NCI-H345 (cell line): ENCODE measurements around the gene CNTN5.

Experiments
- DNase-seq: peaks from one replicate; lab custom pipeline; 2025; lab: John Stamatoyannopoulos, UW

Gene CNTN5

DNA sequence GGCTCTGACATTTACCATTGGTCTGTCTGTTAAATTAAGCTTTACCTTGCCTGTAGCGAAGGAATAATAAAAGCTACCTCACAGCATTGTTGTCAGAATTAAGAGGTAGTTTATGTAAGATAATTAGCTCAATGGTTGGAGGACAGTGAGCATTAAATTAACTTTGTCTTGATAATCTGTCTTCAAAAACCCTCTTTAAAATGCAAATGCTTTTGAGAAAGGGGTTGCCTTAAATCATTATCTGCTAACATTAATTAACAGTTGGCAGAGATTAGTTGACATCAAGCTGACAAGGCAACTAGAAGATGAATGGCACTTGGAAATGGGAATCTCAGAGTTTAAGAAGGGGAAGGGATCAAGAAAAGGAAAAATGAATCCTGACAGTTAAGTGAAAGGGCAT, 905.2 kb downstream of the CNTN5 start:
- no peak for DNase-seq

DNA sequence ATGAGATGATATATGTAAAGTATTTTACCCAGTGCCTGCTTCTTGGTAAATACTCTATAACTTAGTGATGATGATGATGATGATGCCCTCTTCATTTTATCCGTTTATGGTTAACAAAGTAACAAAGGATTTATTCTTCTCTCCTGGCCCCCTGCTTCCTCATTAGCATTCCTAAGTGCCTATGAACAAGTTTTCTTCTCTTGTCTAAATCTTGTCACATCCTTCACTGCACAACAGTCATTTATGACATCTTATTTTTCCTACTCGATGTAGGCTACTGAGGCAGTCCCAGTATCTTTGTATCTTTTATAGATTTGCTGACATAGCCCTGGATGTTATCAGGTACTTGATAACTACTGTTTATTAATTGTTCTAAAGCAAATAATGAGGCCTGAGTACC, 911.9 kb downstream of the CNTN5 start:
- no peak for DNase-seq

DNA sequence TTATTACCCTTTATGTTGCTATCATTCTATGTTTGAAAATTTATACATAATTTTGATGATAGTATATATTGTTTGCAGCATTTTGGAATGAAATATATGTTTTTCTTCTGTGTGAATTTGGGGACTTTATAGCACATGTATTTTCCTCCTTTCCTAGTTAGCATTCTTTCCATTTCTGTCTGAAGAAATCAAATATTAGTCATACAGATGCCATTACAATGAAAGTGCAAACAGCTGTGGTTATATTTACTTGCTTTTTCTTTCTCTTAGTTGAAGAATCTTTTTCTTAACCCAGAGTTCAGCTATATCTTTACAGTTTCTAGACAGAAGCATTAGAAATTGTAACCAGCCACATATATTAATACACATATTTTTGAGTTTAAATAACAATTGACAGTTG, 913.3 kb downstream of the CNTN5 start:
- DNase-seq = no peak

DNA sequence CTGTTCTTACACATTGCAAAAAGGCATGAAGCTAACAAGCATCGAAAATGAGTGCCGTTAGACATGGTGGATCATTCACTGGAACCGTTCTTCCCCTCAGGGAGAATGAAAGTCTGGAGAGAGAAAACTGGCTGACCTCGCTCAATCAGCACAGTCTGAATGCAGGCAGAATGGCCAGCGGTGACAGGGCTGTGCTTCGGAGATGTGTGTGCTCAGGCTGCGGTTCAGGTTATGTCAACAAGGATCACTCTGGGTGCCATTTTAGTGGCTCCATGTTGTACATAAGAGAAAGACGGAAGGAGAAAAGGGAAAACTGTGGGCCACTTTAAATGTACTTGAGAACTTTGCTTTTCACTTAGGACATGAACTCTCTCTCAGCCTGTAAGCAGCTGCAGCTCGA, 916.6 kb downstream of the CNTN5 start:
- no peak for DNase-seq

DNA sequence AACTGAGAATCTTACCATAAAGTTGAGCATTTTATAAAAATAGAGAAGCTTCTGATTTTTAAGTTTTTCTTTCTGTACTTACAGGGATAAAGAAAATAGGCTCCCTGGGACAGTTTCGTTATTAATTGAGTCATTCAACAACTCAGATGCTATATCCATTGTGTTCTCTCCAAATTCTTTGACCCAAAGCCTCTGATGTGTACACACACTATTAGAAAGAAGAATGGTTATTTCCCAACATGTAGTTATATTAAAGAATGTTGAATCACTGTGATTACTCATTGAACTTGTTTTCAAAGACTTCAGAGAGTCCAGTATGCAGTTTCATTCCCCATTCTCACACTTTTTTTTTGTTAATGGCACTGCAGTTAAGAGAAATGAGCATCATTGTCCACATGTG, 932.1 kb downstream of the CNTN5 start:
- no peak for DNase-seq

DNA sequence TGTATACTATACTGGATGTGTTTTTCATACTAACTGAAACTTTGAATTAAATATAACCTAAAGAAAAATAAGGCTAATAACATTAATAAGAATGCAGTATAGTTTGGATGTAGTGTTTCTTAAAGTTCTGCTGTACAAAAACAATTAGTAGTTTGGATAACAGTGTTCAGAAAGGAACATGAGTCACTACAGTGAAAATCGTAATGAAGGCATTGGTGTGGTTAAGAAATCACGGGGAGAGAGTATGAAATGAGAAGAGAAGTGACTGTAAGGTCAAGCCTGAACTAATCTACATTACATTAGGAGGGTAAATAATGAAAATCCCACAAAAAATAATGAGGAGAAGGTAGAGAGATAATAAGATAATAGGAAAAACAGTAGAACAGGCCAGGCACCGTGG, 939.8 kb downstream of the CNTN5 start:
- no peak for DNase-seq

DNA sequence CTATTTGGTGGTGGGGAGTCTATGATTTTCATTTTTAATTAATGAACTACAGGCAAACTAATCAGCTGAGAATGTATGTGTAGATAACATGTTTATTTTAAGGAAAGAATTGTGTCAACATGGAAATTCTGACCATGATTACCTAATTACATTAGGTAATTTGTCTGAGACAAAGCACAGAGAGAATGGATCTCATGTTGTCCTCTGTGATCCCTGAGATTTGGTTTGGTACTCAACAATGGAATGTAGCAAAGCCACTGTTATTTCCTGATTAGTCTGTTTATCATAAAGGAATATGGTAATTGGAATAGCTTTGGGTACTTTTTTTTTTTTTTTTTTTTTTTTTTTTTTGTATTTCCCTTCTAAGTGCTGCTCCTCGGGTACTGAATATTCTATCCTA, 947.6 kb downstream of the CNTN5 start:
- no peak for DNase-seq

DNA sequence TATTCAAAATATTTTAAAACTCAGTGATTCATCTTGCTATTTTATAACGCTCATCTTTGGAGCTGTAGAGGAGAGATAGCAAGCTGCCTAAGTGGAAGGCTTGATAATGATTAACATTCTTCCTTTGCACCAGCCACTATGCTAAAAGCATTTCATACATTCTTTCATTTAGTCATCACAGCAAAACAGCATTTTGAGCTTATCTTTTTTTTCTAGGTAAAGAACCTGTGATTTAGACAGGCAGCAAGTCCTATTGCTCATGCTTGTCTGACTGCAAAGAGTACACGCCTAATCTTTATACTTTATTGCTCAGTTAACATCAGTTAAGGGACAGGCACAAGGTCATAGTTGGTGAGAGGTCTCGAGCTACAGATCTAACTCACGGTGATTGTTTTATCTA, 953.2 kb downstream of the CNTN5 start:
- DNase-seq = no peak

DNA sequence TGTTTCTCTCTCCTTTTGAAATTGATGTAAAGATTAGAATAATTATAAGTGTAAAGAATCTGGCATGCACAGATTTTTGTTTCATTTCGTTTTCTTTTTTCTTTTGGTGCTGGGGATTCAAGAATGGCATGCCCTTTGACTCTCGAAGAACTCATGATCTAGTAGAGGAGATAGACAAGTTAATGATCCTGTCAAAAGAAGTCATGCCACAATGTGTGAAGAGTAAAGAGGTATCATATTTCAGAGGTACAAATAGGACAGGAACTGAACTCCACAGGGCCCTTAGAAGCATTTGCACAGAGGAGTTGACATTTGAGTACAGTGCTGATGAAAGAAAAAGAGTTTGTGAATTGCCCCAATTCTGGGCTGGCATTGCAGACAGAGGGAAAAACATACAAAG, 958.3 kb downstream of the CNTN5 start:
- peak; percentile 24 for DNase-seq

DNA sequence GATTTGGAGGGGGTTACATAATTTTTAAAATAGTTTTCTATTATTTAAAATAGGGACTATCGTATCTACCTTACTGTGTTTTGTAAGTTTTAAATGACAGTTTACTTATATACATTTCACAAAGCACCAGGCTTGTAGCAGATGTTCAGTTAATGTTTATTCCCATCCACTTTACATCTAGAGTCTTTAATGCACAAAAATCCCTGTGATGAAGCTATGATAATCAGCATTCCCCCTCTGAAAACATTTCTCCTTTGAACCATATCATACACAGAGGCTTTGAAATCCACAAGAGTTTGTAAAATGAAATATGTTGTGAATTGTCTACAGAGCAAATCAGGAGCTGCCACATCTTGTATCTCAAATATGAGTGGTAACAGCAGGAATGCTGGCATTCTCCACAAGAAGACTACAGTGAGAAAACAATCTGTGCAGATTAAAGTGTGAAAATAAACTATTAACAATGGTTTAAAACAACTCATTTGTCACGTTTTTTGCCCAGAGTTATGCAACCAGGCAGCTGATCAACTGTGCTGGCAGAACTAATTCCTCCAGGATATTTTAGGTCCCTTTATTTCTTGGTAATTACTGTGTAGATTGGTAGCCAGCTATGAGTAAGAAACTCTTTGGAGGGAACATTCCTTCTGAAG, 967.2 kb downstream of the CNTN5 start:
- DNase-seq = no peak

DNA sequence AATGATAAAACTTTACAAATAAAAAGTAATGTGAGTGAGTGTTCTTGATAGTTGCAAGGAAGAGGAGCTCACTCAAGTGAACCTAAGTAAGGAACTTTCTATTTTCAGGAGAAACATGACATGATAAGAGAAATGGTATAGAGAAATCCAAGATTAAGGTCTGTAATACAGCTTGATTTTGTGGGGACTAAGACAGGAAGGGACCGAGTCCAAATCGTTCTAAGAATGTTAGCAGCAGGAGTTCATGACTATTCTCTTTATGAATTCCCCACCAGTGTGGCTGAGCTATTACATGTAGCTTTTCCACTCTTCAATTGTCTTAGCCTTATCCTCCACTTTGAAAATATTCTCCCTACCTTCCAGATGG, 967.7 kb downstream of the CNTN5 start:
- DNase-seq = no peak

DNA sequence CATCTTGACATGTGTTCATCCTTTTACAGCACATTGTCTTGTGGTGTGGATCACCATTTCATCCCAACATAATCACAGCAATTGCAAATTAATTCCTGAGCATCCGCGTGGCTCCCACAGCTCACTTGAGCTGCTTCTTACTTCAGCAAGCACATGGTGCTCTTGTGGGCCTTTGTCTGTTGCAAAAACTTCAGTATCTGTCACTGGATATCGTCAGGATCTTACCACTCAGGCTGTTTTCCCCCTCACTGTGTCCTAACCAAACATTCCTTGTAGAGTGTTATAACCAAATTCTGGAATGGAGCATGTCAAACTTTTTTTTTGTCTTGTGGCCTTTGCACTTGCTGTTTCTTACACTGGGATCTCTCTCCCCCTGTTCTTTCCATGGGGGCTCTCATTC, 983.2 kb downstream of the CNTN5 start:
- DNase-seq = no peak

DNA sequence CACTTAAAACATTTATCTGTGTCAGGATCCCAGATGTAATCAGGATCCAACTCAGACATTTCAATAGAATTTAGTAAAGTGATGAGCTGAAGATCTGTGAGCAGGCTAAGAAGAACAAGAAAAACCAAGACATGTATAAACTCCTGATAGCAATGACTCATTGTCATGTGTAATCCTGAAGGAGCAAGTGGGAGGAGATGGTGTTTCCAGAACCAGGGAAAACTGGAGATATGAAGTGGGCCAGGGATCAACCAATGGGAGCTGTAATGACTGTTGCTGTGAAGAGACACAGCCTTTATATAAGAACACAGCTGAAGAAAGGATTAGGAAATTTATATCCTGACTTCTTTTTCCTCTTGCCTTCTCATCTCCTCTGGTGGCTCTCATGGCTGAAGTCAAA, 983.8 kb downstream of the CNTN5 start:
- no peak for DNase-seq

DNA sequence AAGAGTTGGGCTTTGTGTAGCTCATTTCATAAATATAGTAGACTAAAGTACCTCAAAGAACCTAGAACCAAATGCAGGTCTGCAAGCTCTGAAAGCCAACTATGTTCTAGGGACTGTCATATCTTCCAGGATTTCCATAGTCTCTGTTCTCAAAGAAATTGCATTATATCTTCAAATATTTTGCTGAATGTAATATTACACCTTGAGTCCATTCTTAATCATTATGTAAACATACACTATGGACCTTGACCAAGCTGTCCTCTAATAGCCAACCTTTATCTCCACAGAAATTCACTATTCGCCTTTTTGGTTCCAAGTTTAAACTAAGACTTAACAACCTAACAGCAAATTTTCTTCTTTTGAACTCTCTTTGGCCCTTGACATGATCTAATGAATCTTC, 987.7 kb downstream of the CNTN5 start:
- no peak for DNase-seq

DNA sequence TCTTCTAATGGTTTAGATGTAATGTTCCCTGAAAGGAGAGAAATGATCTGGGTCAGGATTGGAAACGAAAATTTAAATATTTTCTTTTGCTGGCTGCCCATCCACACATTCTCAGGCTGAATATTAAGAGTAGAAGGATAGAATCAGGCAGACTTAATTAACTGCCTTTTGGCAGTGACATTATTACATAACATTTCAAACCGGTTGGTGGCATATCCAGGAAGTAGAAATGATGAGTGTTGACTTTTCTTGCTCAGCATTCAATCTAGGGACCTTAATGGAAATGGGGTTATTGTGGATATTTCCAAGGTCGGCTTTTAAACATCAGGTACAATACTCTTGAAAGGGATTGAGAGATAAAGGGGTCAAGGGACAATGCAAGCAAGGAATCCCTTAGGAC, 989.0 kb downstream of the CNTN5 start:
- DNase-seq = no peak

DNA sequence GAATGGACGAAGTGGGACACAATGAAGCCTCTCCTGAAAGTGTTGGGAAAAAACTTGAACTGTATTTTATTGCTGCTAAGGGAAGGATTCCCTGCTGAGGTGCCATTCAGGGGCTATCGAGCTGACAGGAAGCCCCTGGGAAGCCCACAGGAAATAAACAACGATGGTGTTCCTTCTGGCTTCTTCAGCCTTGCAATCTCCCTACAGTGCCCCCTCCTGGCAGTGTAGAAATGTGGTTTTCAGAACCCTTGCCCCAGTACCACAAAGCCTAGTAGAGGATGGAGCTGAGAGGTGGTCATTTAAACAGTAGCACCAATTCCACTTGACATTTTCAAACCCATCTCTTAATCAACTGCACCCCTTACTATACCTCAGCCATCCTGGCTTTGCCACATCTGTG, 989.6 kb downstream of the CNTN5 start:
- no peak for DNase-seq

DNA sequence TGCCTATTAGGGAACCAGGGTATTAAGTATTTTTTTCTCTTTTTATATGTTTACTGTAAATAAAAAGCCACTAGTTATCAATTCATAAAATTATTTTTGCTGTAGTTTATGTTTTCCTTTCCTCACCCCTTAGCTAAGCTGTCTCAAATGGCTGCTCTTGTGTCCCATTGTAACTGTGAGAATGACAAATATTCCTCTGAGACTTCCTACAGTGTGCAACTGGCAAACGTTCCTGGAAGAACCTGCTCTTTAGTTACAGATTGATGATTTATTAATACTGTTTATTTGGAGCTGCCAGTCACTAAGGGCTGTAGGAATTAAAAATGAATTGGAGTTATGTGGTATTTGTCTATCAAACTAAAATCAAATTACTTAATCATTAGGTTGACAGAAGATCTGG, 990.9 kb downstream of the CNTN5 start:
- no peak for DNase-seq

DNA sequence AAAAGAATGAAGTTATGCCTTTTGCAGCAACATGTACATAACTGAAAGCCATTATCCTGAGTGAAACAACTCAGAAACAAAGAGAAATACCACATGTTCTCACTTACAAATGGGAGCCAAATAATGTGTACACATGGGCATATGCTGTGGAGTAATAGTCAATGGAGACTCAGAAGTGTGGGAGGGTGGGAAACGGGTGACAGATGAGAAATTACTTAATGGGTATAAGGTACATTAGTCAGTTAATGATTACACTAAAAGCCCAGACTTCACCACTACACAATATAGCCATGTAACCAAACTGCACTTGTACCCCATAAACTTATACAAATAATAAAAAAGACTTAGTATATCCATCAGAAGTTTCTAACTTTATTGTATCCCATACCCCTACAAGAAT, 992.3 kb downstream of the CNTN5 start:
- no peak for DNase-seq

DNA sequence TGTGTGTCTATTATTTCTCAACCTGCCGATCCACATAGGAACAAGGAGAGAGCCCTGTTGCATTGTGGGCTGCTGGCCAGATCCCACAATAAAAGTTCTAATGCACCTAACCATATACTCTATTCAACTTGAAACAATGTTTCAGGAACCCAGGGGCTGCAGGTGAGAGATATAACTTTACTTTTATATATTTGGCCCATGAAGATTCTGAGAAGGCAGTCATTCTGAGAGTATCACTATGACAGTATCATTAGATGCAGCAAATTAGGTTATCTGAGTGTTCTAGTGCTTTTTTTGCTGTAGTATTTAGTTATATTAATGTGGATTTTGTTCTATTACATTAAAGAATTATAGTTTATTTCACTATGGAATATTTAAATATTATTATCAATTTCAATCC, 1011.2 kb downstream of the CNTN5 start:
- DNase-seq = no peak

DNA sequence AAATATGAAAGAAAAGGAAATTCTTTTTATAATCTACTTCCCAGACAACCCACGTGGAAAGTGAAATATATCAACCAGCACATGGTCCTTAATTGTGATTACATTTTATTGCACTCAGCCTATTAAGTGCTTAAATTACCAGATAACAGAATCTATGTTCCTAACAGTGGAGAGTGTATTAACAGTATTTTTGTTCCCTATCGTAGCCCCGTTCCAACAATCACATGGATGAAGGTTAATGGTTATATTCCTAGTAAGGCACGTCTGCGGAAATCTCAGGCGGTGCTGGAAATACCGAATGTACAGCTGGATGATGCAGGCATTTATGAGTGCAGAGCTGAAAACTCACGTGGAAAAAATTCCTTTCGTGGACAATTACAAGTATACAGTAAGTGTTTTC, 1040.3 kb downstream of the CNTN5 start:
- no peak for DNase-seq

DNA sequence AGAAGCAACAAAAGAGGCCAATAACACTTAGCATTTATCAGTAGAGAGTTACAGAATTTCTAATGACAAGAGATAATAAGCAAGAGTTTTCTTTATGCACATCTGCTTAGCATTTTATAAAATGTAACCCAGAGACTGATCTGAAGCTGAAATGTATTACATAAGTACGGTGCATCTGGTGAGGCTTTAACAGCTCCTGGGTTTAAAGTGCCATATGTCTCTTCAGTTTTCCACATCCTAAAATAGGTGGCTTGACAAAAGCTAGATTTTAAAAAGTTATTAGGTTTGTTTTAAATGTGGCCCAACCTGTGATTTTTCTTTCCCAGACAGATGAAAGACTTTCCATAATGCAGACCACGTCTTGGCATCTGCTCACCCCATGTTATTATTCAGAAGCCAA, 1045.7 kb downstream of the CNTN5 start:
- no peak for DNase-seq

DNA sequence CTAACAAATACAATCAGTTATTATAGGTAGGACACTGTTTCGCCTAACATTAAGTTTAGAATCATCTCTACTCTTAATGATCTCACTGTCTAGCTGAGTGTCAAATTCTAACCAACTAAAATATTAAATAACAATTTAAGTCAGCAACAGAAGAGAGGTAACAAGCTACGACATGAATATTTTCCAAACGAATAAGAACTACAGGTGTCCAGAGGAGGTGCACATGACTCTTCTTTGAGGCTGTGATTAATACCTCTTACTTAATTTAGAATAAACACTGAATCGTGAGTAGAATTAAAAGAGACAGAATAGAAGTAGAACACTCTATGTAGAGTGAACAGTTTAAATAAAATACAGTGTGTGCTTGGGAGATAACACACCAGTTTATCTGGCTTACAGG, 1047.4 kb downstream of the CNTN5 start:
- DNase-seq = no peak

DNA sequence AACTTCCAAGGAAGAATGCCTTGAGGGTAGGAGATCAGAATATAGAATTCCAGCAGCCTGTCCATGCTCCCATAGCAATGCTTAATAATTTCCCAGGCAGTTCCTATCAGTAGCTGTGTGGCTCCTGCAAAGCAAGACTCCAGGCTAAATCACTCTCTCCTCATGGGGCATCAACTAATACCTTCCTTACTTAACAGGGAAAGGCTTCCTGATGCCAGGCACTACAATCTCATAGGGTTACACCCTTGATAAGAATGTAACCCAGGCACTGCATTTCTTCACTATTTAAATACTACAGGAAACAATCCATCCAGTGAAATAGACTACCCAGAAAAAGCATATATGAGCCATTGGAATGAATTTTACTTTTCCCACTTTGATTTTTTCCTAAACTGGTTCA, 1051.4 kb downstream of the CNTN5 start:
- no peak for DNase-seq

DNA sequence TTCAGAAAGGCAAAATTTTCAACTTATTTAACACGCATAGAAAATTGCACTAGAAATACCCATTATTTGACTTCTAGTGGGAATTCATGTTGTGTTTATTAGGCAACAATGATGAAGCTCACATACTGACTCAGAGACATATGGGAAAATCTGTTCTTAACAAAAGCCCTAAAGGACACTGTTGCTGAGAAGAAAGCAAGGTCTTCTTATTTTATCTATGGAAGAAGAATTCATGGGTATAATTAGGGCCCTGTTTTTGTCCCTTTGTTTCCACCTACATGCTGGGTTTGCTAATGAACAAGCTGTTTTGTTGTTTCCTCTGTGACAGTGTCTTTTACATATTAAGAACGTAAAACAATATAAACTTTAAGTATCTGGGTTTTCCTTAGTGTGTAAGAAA, 1059.6 kb downstream of the CNTN5 start:
- DNase-seq = no peak

DNA sequence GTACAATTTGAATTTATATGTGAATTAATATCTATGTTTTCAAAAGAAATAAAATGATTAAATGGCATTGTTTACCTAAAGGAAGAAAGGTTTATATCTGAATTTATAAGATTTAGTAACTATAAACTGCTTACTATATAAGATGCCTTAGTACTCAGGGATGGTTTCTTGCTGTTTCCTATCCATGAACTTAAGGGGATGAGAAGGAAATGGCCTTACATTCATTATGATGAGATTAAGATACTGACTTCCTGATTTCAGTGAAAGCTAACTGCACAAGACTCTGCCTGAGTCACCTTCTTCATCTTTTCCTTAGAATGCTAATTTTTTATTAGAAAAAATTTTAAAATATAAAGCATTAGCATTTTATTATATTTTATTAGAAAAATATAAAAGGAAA, 1060.1 kb downstream of the CNTN5 start:
- no peak for DNase-seq
